ENCODE results near the gene FGF14. TPM values are rescaled to one million over a fixed set of nuclear protein-coding genes. Genes with fewer than 3 reads are reported as not detected.

FGF14 gene
- polyA plus RNA-seq, 1 donor (not counting 4 experiments of a cell fraction or from before 2014, with no cell fraction given) = 0.09 TPM

GRCh38 chr13:102185375-102185984 lies 216.4 kb downstream of the FGF14 start:
- no peak overlapping the region for H3K4me2 ChIP-seq (ENCODE audit: control insufficient read depth, extremely low read depth, insufficient read depth, low read depth, low read length)
- TF ChIP-seq EZH2 (IDR thresholded peaks at IDR 0.05; ENCODE audit: low read length) = no peak
- TF ChIP-seq, protein P1, sequence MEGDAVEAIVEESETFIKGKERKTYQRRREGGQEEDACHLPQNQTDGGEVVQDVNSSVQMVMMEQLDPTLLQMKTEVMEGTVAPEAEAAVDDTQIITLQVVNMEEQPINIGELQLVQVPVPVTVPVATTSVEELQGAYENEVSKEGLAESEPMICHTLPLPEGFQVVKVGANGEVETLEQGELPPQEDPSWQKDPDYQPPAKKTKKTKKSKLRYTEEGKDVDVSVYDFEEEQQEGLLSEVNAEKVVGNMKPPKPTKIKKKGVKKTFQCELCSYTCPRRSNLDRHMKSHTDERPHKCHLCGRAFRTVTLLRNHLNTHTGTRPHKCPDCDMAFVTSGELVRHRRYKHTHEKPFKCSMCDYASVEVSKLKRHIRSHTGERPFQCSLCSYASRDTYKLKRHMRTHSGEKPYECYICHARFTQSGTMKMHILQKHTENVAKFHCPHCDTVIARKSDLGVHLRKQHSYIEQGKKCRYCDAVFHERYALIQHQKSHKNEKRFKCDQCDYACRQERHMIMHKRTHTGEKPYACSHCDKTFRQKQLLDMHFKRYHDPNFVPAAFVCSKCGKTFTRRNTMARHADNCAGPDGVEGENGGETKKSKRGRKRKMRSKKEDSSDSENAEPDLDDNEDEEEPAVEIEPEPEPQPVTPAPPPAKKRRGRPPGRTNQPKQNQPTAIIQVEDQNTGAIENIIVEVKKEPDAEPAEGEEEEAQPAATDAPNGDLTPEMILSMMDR (optimal IDR thresholded peaks at IDR 0.05 in 1 of 3, IDR thresholded peaks at IDR 0.05 in 1 of 3, conservative IDR thresholded peaks at IDR 0.05 in 1 of 3; ENCODE audit: extremely low read depth in 1 of 3, insufficient read depth in 2 of 3, low read length in 3 of 3) = no peak
- no peak overlapping the region for H3K9ac ChIP-seq (ENCODE audit: control insufficient read depth, extremely low read depth, insufficient read depth, low read length)
- H3K36me3 ChIP-seq (ENCODE audit: control insufficient read depth in 2 of 2, extremely low read depth in 1 of 2, insufficient read depth in 2 of 2, low read length in 2 of 2) = no peaks in the 10 kb centered on the region
- dilution Hi-C loops (cut with MboI; ENCODE audit: extremely low pct_ligation_motif_present, low sequenced_read_pairs) = no loop called here
- H3K9me3 ChIP-seq (ENCODE audit: control insufficient read depth, low read depth, low read length) = no peaks in the 10 kb centered on the region
- H3K27ac ChIP-seq (ENCODE audit: control insufficient read depth, insufficient read depth, low read length) = no peak overlapping the region
- FAIRE-seq = no peak
- no peaks in the 10 kb centered on the region for H3K79me2 ChIP-seq (ENCODE audit: control insufficient read depth, insufficient read depth, low read length)
- H4K20me1 ChIP-seq (ENCODE audit: control insufficient read depth, extremely low read depth, insufficient read depth, low read length) = no peaks in the 10 kb centered on the region
- no peak overlapping the region for H3K4me3 ChIP-seq (ENCODE audit: control insufficient read depth in 2 of 3, extremely low read depth in 1 of 3, insufficient read depth in 2 of 3, low read depth in 1 of 3, low read length in 3 of 3)
- no peak for DNase-seq (ENCODE audit: low read depth, low spot score)
- H3K27me3 ChIP-seq (ENCODE audit: control insufficient read depth, extremely low read depth, insufficient read depth, low read length) = no peaks in the 10 kb centered on the region
- H3K4me1 ChIP-seq (ENCODE audit: control insufficient read depth, extremely low read depth, insufficient read depth, low read length) = no peaks in the 10 kb centered on the region
- no peaks in the 10 kb centered on the region for H3K9me1 ChIP-seq (ENCODE audit: control insufficient read depth, extremely low read depth, insufficient read depth, low read length)
- H2AFZ ChIP-seq (ENCODE audit: control insufficient read depth, low read length) = no peak overlapping the region

- no peaks in the 10 kb centered on the region for H3K9me1 ChIP-seq (ENCODE audit: control insufficient read depth, extremely low read depth, insufficient read depth, low read length)
- FAIRE-seq = no peak
- TF ChIP-seq, protein P1 (optimal IDR thresholded peaks at IDR 0.05 in 1 of 3, IDR thresholded peaks at IDR 0.05 in 1 of 3, conservative IDR thresholded peaks at IDR 0.05 in 1 of 3; ENCODE audit: extremely low read depth in 1 of 3, insufficient read depth in 2 of 3, low read length in 3 of 3) = no peak
- no peak for TF ChIP-seq EZH2 (IDR thresholded peaks at IDR 0.05; ENCODE audit: low read length)
- DNase-seq (ENCODE audit: low read depth, low spot score) = no peak
- no peak overlapping the region for H3K27ac ChIP-seq (ENCODE audit: control insufficient read depth, insufficient read depth, low read length)
- H4K20me1 ChIP-seq (ENCODE audit: control insufficient read depth, extremely low read depth, insufficient read depth, low read length) = no peaks in the 10 kb centered on the region
- dilution Hi-C loops (cut with MboI; ENCODE audit: extremely low pct_ligation_motif_present, low sequenced_read_pairs) = no loop called here
- H2AFZ ChIP-seq (ENCODE audit: control insufficient read depth, low read length) = no peak overlapping the region
- H3K36me3 ChIP-seq (ENCODE audit: control insufficient read depth in 2 of 2, extremely low read depth in 1 of 2, insufficient read depth in 2 of 2, low read length in 2 of 2) = no peaks in the 10 kb centered on the region
- H3K9ac ChIP-seq (ENCODE audit: control insufficient read depth, extremely low read depth, insufficient read depth, low read length) = no peak overlapping the region
- H3K4me2 ChIP-seq (ENCODE audit: control insufficient read depth, extremely low read depth, insufficient read depth, low read depth, low read length) = no peak overlapping the region
- H3K4me3 ChIP-seq (ENCODE audit: control insufficient read depth in 2 of 3, extremely low read depth in 1 of 3, insufficient read depth in 2 of 3, low read depth in 1 of 3, low read length in 3 of 3) = no peak overlapping the region
- H3K9me3 ChIP-seq (ENCODE audit: control insufficient read depth, low read depth, low read length) = no peaks in the 10 kb centered on the region
- H3K4me1 ChIP-seq (ENCODE audit: control insufficient read depth, extremely low read depth, insufficient read depth, low read length) = no peaks in the 10 kb centered on the region
- no peaks in the 10 kb centered on the region for H3K79me2 ChIP-seq (ENCODE audit: control insufficient read depth, insufficient read depth, low read length)
- no peaks in the 10 kb centered on the region for H3K27me3 ChIP-seq (ENCODE audit: control insufficient read depth, extremely low read depth, insufficient read depth, low read length)
Observed at GRCh38 chr13:102183509-102184182, 218.2 kb downstream of the FGF14 start.

Data from keratinocyte (primary cell).